Measurements from ENCODE around the gene BICRAL. TPM values are rescaled to one million over a fixed set of nuclear protein-coding genes. Genes with fewer than 3 reads are reported as not detected.
A peak's percentile ranks its signal among the peaks of the same experiment; 100 is the strongest.

The BICRAL gene
- polyA plus RNA-seq, 1 of the 3 experiments (the other 2 are of a cell fraction), result 5.1 TPM

DNA sequence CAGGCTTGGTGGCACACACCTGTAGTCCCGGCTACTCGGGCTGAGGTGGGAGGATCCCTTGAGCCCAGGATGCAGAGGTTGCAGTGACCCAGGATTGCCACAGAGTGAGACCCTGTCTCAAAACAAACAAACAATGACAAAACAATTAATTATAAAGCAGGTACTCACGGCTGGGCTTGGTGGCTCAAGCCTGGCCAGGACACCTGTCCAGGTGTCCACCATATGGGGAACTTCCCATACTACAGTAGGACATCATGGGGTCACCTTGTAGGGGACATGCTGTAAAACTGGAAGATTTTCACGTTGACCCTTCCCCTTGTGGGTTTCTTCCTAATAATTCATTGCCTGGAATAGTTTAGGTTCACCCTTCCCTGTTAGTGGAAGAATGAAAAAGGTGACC, 66.8 kb downstream of the BICRAL start:
- POLR2A ChIA-PET, result no interaction called here
- WGBS (ENCODE audit: low lambda C conversion rate), result 87% methylated on average over 4 of the region's 4 CpGs

DNA sequence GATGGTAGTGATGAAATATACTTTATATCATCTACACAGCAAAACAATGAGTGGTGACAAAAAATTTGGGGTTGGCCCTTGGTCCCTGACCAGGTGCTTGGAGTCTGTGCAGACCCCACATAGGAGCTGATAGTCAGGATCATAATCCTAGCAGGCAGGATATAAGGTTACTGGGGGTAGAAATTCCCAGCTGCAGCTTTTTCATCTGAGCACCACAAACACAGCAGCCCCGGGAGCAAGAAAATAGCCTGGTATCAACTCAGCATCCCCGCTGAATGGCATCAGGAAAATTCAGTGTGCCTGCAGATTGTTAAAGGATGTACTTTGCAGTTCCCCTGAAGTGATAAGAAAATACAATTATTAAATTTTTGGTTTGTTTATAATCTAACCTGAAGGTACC, 69.7 kb downstream of the BICRAL start:
- ChIA-PET CTCF (interaction anchor here (1.0 to 2.3 kb wide), 3 partner anchors 20 to 190 kb away, joined by 3 to 5 read pairs (median 4); no protein-coding TSS in a partner anchor), POLR2A (interaction anchor here (0.6 to 1.1 kb wide), 2 partner anchors 61 to 106 kb away, joined by 3 to 7 read pairs; partner anchors contain the start of gene TBCC)
- Histone ChIP-seq H3K27me3 (ENCODE audit: insufficient read depth) (no peaks in the 10 kb centered on the region), H3K9me3 (no peaks in the 10 kb centered on the region), H4K20me1 (ENCODE audit: insufficient read depth) (no peaks in the 10 kb centered on the region), H2AFZ (ENCODE audit: low read depth) (no peak overlapping the region), H3K9me2 (no peaks in the 10 kb centered on the region), H3K9ac (no peak overlapping the region), H3K4me1 (ENCODE audit: control insufficient read depth in 1 of 2, insufficient read depth in 2 of 2, low read depth in 1 of 2, low read length in 1 of 2) (no peaks in the 10 kb centered on the region; a peak in 1 of 4 replicates), H3K4me2 (no peak overlapping the region), H3K27ac (ENCODE audit: low read depth in 2 of 2, low read length in 1 of 2) (peak overlapping the region in 1 of 2 experiments; percentile 29; a peak in 2 of 4 replicates), H3K79me2 (ENCODE audit: insufficient read depth) (0 out of 2 replicates have a peak, but pooled peaks cover 2% of the 10 kb centered on the region), H3K36me3 (replicated peaks in 1 of 2; ENCODE audit: control insufficient read depth in 1 of 2, insufficient read depth in 2 of 2, low read length in 1 of 2) (peaks cover 3 to 35% of the 10 kb centered on the region in 2 experiments), H3K4me3 (ENCODE audit: low read depth in 2 of 2, low read length in 1 of 2) (no peak overlapping the region), H3F3A (replicated peaks; ENCODE audit: insufficient read depth) (no peaks in the 10 kb centered on the region)
- DNase-seq, result peak; percentile 53
- TF ChIP-seq MXI1 (IDR thresholded peaks at IDR 0.05; ENCODE audit: low read depth, low read length), result no peak
- TF ChIP-seq SIN3A (IDR thresholded peaks at IDR 0.05; ENCODE audit: borderline replicate concordance, low read depth, low read length), result no peak
- TF ChIP-seq, protein P1, sequence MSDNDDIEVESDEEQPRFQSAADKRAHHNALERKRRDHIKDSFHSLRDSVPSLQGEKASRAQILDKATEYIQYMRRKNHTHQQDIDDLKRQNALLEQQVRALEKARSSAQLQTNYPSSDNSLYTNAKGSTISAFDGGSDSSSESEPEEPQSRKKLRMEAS (IDR thresholded peaks at IDR 0.05; ENCODE audit: low read depth), result no peak
- TF ChIP-seq, protein P2, sequence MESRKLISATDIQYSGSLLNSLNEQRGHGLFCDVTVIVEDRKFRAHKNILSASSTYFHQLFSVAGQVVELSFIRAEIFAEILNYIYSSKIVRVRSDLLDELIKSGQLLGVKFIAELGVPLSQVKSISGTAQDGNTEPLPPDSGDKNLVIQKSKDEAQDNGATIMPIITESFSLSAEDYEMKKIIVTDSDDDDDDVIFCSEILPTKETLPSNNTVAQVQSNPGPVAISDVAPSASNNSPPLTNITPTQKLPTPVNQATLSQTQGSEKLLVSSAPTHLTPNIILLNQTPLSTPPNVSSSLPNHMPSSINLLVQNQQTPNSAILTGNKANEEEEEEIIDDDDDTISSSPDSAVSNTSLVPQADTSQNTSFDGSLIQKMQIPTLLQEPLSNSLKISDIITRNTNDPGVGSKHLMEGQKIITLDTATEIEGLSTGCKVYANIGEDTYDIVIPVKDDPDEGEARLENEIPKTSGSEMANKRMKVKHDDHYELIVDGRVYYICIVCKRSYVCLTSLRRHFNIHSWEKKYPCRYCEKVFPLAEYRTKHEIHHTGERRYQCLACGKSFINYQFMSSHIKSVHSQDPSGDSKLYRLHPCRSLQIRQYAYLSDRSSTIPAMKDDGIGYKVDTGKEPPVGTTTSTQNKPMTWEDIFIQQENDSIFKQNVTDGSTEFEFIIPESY (IDR thresholded peaks at IDR 0.05; ENCODE audit: borderline replicate concordance, low read depth), result no peak
- TF ChIP-seq TAF1 (IDR thresholded peaks at IDR 0.05; ENCODE audit: borderline replicate concordance, low read depth, low read length), result no peak
- no peak for TF ChIP-seq ELF1 (IDR thresholded peaks at IDR 0.05)
- TF ChIP-seq GATA2 (CRISPR knock-in tag; IDR thresholded peaks at IDR 0.05), result peak; percentile 33; the same call in 1 of the 2 replicates
- 42% methylated on average over 2 of the region's 2 CpGs for WGBS (ENCODE audit: low lambda C conversion rate)

More for the DNA sequence above, 66.8 kb downstream of the BICRAL start:
- Histone ChIP-seq H3F3A (replicated peaks; ENCODE audit: insufficient read depth) (no peaks in the 10 kb centered on the region), H3K4me3 (ENCODE audit: low read depth in 2 of 2, low read length in 1 of 2) (no peak overlapping the region), H3K36me3 (replicated peaks in 1 of 2; ENCODE audit: control insufficient read depth in 1 of 2, insufficient read depth in 2 of 2, low read length in 1 of 2) (peaks cover 3 to 19% of the 10 kb centered on the region in 2 experiments), H3K4me1 (ENCODE audit: control insufficient read depth in 1 of 2, insufficient read depth in 2 of 2, low read depth in 1 of 2, low read length in 1 of 2) (no peaks in the 10 kb centered on the region; a peak in 1 of 4 replicates), H3K9me3 (no peaks in the 10 kb centered on the region), H3K27me3 (ENCODE audit: insufficient read depth) (no peaks in the 10 kb centered on the region), H3K9me2 (no peaks in the 10 kb centered on the region), H3K9ac (no peak overlapping the region), H4K20me1 (ENCODE audit: insufficient read depth) (no peaks in the 10 kb centered on the region), H2AFZ (ENCODE audit: low read depth) (no peak overlapping the region), H3K79me2 (ENCODE audit: insufficient read depth) (0 out of 2 replicates have a peak, but pooled peaks cover 2% of the 10 kb centered on the region), H3K27ac (ENCODE audit: low read depth in 2 of 2, low read length in 1 of 2) (no peak overlapping the region), H3K4me2 (no peak overlapping the region)
- CTCF ChIA-PET, result interaction anchor here (1.0 kb wide), 1 partner anchor 29 kb away, joined by 3 read pairs; no protein-coding TSS in a partner anchor
- no peak for DNase-seq
- TF ChIP-seq RCOR1 (IDR thresholded peaks at IDR 0.05; ENCODE audit: low read length) (no peak), RFX5 (IDR thresholded peaks at IDR 0.05; ENCODE audit: low read length) (no peak), NFIC (IDR thresholded peaks at IDR 0.05; ENCODE audit: borderline replicate concordance) (no peak), ELF1 (IDR thresholded peaks at IDR 0.05) (no peak), NRF1 (IDR thresholded peaks at IDR 0.05; ENCODE audit: low read depth, low read length) (no peak), TCF12 (IDR thresholded peaks at IDR 0.05) (no peak), RXRA (IDR thresholded peaks at IDR 0.05; ENCODE audit: borderline replicate concordance, low read depth) (no peak)
- TF ChIP-seq, protein P1 (IDR thresholded peaks at IDR 0.05; ENCODE audit: low read depth), result no peak
- TF ChIP-seq, protein P3, sequence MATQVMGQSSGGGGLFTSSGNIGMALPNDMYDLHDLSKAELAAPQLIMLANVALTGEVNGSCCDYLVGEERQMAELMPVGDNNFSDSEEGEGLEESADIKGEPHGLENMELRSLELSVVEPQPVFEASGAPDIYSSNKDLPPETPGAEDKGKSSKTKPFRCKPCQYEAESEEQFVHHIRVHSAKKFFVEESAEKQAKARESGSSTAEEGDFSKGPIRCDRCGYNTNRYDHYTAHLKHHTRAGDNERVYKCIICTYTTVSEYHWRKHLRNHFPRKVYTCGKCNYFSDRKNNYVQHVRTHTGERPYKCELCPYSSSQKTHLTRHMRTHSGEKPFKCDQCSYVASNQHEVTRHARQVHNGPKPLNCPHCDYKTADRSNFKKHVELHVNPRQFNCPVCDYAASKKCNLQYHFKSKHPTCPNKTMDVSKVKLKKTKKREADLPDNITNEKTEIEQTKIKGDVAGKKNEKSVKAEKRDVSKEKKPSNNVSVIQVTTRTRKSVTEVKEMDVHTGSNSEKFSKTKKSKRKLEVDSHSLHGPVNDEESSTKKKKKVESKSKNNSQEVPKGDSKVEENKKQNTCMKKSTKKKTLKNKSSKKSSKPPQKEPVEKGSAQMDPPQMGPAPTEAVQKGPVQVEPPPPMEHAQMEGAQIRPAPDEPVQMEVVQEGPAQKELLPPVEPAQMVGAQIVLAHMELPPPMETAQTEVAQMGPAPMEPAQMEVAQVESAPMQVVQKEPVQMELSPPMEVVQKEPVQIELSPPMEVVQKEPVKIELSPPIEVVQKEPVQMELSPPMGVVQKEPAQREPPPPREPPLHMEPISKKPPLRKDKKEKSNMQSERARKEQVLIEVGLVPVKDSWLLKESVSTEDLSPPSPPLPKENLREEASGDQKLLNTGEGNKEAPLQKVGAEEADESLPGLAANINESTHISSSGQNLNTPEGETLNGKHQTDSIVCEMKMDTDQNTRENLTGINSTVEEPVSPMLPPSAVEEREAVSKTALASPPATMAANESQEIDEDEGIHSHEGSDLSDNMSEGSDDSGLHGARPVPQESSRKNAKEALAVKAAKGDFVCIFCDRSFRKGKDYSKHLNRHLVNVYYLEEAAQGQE (IDR thresholded peaks at IDR 0.05; ENCODE audit: low read depth, low read length), result no peak
- TF ChIP-seq, protein P4, sequence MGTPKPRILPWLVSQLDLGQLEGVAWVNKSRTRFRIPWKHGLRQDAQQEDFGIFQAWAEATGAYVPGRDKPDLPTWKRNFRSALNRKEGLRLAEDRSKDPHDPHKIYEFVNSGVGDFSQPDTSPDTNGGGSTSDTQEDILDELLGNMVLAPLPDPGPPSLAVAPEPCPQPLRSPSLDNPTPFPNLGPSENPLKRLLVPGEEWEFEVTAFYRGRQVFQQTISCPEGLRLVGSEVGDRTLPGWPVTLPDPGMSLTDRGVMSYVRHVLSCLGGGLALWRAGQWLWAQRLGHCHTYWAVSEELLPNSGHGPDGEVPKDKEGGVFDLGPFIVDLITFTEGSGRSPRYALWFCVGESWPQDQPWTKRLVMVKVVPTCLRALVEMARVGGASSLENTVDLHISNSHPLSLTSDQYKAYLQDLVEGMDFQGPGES (IDR thresholded peaks at IDR 0.05; ENCODE audit: low read depth, low read length), result no peak
